Right forelimb (tissue), 1 donor: ENCODE results near the gene GSN.

Experiments used
- DNase-seq: peaks from one replicate; pipeline ENCODE4 v3.0.0-alpha.2; 2018

The GSN gene

GRCh38 chr9:121353241-121354061 lies 85.5 kb downstream of the GSN start:
- no peak for DNase-seq

- DNase-seq, result no peak
Measured at GRCh38 chr9:121354141-121354540, 86.2 kb downstream of the GSN start.

GRCh38 chr9:121354762-121355161 lies 86.8 kb downstream of the GSN start:
- no peak for DNase-seq

GRCh38 chr9:121357011-121357410 lies 89.0 kb downstream of the GSN start:
- DNase-seq, result no peak

GRCh38 chr9:121358751-121359150 lies 90.8 kb downstream of the GSN start:
- DNase-seq, result no peak

GRCh38 chr9:121359351-121360294 lies 91.7 kb downstream of the GSN start:
- DNase-seq, result no peak

GRCh38 chr9:121360601-121361374 lies 92.8 kb downstream of the GSN start:
- DNase-seq, result no peak

GRCh38 chr9:121362813-121363621 lies 95.1 kb downstream of the GSN start:
- DNase-seq, result no peak

GRCh38 chr9:121363622-121363961 lies 95.6 kb downstream of the GSN start:
- DNase-seq, result no peak

GRCh38 chr9:121364077-121364476 lies 96.1 kb downstream of the GSN start:
- DNase-seq, result no peak

GRCh38 chr9:121364886-121365285 lies 96.9 kb downstream of the GSN start:
- DNase-seq, result no peak

GRCh38 chr9:121365564-121365963 lies 97.6 kb downstream of the GSN start:
- DNase-seq, result no peak

- no peak for DNase-seq
Measured at GRCh38 chr9:121366611-121367192, 98.7 kb downstream of the GSN start.

- no peak for DNase-seq
Measured at GRCh38 chr9:121367306-121368137, 99.6 kb downstream of the GSN start.

GRCh38 chr9:121368138-121368522 lies 100.2 kb downstream of the GSN start:
- DNase-seq, result no peak

GRCh38 chr9:121368745-121369144 lies 100.8 kb downstream of the GSN start:
- no peak for DNase-seq

- DNase-seq, result no peak
Measured at GRCh38 chr9:121369595-121370265, 101.8 kb downstream of the GSN start, which contains the start of gene STOM. TSS of gene STOM (minus strand) at chr9:121370250. CDS start at chr9:121370187, 63 bp downstream.

- no peak for DNase-seq
Measured at GRCh38 chr9:121371495-121372061, 103.6 kb downstream of the GSN start.

- no peak for DNase-seq
Measured at GRCh38 chr9:121372239-121373010, 104.5 kb downstream of the GSN start.
